Measurements from ENCODE around the gene TOLLIP.
"Not testable (repeated sequence)": the region's sequence is repeated elsewhere in the genome, so short reads cannot be mapped to it uniquely, and the experiment has no call there.

The TOLLIP gene
- long read RNA-seq, transcript TOLLIP-202 (6 exons, 3,617 nt): major isoform, 143 of 162 reads
- long read RNA-seq, partial matches to known transcripts: 0 of 162 reads
- long read RNA-seq, other reads (novel, unspliced or antisense): 18 of 162 reads

- DNase-seq (ENCODE audit: low read depth in 1 of 2, low spot score in 1 of 2): peak; percentile 88 to 93
- Histone ChIP-seq H3K27me3 (ENCODE audit: insufficient read depth, poor library complexity, severe bottlenecking) (no peaks in the 10 kb centered on the region), H3K4me3 (replicated peaks; ENCODE audit: insufficient read depth, low read length) (peak within 1 kb of the TSS; percentile 90), H3K27ac (replicated peaks) (peak within 1 kb of the TSS; percentile 88)
- TF ChIP-seq POLR2AphosphoS5 (IDR thresholded peaks at IDR 0.05; ENCODE audit: low read depth): peak; percentile 78
- no peak for TF ChIP-seq GABPA (IDR thresholded peaks at IDR 0.05; ENCODE audit: low read depth)
Observed at GRCh38 chr11:1309498-1310317, at the start of gene TOLLIP. Gene TOLLIP, minus strand, starts transcription at chr11:1309632. Its CDS starts 134 bp downstream, at chr11:1309498.

DNA sequence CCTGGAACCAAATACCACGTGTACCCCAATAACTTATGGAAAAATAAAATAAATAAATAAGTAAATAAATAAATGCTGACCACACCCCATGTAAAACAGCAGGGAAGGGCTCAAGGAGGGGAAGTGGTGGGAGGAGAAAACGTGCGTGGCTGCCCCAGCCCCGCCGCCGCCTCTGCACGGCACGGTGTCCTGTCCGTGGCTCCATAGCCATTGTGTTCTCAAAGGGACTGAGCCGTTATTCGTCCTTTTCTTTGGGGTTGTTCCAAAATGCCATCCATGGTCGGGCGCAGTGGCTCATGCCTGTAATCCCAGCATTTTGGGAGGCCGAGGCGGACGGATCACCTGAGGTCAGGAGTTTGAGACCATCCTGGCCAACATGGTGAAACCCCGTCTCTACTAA lies 49.5 kb upstream of the TOLLIP start:
- H3K27ac ChIP-seq (replicated peaks); H3K4me3 ChIP-seq (replicated peaks; ENCODE audit: insufficient read depth, low read length); DNase-seq (ENCODE audit: low read depth in 1 of 2, low spot score in 1 of 2); H3K27me3 ChIP-seq (ENCODE audit: insufficient read depth, poor library complexity, severe bottlenecking): not testable (repeated sequence)

DNA sequence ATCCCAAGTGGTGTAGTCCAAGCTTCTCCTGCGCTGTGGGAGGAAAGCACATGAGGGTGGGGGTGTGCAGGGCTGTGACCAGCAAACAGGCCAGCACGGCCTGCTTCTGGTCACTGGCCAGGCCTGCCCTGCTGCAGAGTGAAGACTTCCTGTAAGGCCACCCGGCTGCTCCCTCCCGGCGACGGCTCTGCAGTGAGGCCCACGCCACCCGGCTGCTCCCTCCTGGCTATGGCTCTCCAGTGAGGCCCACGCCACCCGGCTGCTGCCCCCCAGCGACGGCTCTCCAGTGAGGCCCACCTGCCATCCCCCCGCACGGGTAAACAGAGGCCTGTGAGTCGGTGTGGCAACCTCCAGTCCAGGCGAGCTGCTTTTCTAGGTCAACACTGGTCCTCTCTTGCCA lies 48.9 kb upstream of the TOLLIP start:
- Histone ChIP-seq H3K27me3 (ENCODE audit: insufficient read depth, poor library complexity, severe bottlenecking) (no peaks in the 10 kb centered on the region), H3K4me3 (replicated peaks; ENCODE audit: insufficient read depth, low read length) (no peak overlapping the region), H3K27ac (replicated peaks) (no peak overlapping the region)
- TF ChIP-seq, protein P1, sequence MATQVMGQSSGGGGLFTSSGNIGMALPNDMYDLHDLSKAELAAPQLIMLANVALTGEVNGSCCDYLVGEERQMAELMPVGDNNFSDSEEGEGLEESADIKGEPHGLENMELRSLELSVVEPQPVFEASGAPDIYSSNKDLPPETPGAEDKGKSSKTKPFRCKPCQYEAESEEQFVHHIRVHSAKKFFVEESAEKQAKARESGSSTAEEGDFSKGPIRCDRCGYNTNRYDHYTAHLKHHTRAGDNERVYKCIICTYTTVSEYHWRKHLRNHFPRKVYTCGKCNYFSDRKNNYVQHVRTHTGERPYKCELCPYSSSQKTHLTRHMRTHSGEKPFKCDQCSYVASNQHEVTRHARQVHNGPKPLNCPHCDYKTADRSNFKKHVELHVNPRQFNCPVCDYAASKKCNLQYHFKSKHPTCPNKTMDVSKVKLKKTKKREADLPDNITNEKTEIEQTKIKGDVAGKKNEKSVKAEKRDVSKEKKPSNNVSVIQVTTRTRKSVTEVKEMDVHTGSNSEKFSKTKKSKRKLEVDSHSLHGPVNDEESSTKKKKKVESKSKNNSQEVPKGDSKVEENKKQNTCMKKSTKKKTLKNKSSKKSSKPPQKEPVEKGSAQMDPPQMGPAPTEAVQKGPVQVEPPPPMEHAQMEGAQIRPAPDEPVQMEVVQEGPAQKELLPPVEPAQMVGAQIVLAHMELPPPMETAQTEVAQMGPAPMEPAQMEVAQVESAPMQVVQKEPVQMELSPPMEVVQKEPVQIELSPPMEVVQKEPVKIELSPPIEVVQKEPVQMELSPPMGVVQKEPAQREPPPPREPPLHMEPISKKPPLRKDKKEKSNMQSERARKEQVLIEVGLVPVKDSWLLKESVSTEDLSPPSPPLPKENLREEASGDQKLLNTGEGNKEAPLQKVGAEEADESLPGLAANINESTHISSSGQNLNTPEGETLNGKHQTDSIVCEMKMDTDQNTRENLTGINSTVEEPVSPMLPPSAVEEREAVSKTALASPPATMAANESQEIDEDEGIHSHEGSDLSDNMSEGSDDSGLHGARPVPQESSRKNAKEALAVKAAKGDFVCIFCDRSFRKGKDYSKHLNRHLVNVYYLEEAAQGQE (IDR thresholded peaks at IDR 0.05; ENCODE audit: insufficient replicate concordance, low read depth): no peak
- TF ChIP-seq POLR2AphosphoS5 (IDR thresholded peaks at IDR 0.05; ENCODE audit: low read depth) (no peak), SPI1 (IDR thresholded peaks at IDR 0.05; ENCODE audit: borderline replicate concordance, low read depth) (no peak), CTCF (IDR thresholded peaks at IDR 0.05; ENCODE audit: insufficient read depth, low read length) (no peak), GABPA (IDR thresholded peaks at IDR 0.05; ENCODE audit: low read depth) (no peak)
- no peak for DNase-seq (ENCODE audit: low read depth in 1 of 2, low spot score in 1 of 2)

DNA sequence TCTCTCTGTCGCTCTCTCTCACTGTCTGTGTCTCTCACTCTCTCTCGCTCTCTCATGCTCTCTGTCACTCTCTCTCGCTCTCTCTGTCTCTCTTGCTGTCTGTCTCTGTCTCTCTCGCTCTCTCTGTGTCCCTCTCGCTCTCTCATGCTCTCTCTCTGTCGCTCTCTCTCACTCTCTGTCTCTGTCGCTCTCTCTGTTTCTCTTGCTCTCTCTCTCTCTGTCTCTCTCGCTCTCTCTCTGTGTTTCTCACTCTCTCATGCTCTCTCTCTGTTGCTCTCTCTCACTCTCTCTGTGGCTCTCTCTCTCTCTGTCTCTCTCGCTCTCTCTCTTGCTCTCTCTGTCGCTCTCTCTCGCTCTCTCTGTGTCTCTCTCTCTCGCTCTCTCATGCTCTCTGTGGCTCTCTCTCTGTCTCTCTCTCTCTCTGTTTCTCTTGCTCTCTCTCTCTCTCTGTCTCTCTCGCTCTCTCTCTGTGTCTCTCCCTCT lies 47.1 kb upstream of the TOLLIP start:
- H3K27ac ChIP-seq (replicated peaks): no peak overlapping the region
- H3K4me3 ChIP-seq (replicated peaks; ENCODE audit: insufficient read depth, low read length): no peak overlapping the region
- no peak for DNase-seq (ENCODE audit: low read depth in 1 of 2, low spot score in 1 of 2)
- no peaks in the 10 kb centered on the region for H3K27me3 ChIP-seq (ENCODE audit: insufficient read depth, poor library complexity, severe bottlenecking)
- TF ChIP-seq POLR2AphosphoS5 (IDR thresholded peaks at IDR 0.05; ENCODE audit: low read depth) (no peak), CTCF (IDR thresholded peaks at IDR 0.05; ENCODE audit: insufficient read depth, low read length) (no peak), SPI1 (IDR thresholded peaks at IDR 0.05; ENCODE audit: borderline replicate concordance, low read depth) (no peak), GABPA (IDR thresholded peaks at IDR 0.05; ENCODE audit: low read depth) (no peak)
- TF ChIP-seq, protein P1 (IDR thresholded peaks at IDR 0.05; ENCODE audit: insufficient replicate concordance, low read depth): no peak
